ENCODE results near the gene NCR3LG1. TPM values are rescaled to one million over a fixed set of nuclear protein-coding genes. Genes with fewer than 3 reads are reported as not detected.

Gene NCR3LG1
- total and polyA plus RNA-seq, 2 of the 8 experiments (the other 6 are each of a cell fraction or from before 2014, with no cell fraction given), result 0.68 to 1.9 TPM

DNA sequence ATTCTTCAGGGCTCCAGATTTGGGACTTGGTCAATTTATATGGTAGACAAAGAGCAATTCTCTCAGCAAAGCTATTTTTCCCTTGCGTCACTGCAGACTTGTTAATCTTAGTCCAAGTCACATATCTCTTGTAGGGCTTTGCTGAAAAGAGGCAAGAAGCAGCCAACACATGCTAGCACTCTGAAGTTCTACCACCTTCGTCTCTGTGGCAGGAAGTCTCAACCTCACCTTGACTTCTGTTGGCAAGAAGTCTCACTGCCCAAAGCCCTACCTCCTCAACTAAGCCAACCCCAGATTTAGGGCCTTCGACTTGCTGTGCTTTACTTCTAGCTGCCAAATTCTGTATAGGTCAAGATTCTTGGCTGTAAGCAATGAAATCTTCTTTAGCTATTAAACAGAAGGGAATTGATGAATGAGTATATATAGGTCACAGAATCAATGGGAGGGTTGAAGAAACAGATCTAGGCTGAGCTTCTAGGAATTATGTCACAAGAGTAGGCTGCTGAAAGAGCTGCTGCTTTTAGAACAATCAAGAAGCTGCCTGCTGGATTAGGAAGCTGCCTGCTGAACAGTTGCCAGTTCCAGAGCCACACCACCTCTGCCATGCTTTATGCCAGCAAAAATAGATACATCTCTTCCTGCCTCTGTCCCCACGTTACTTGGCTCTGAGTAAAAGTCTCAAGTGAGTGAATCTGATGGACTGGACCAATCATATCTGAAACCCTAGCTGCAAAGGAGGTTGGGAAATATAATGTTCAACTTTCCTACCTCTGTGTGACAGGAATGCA is 17.6 kb upstream of the NCR3LG1 start:
- no peak for DNase-seq (ENCODE audit: low read depth in 1 of 2, low spot score in 2 of 2)
- Histone ChIP-seq H3K4me1 (replicated peaks in 1 of 4; ENCODE audit: control insufficient read depth in 3 of 4, insufficient read depth in 4 of 4, low read length in 3 of 4) (peaks cover 0 to 2% (median 0%) of the 10 kb centered on the region in 4 experiments; a peak in 1 of 7 replicates), H3K23me2 (ENCODE audit: low read depth, low read length) (no peaks in the 10 kb centered on the region), H3K27ac (ENCODE audit: low read depth, low read length) (no peak overlapping the region), H3K4me3 (ENCODE audit: extremely low read depth in 1 of 4, insufficient read depth in 2 of 4, low read depth in 3 of 4, low read length in 4 of 4) (no peak overlapping the region), H3K56ac (replicated peaks; ENCODE audit: insufficient read length, low read depth, low read length) (no peak overlapping the region), H2BK5ac (ENCODE audit: low read depth, low read length) (no peak overlapping the region), H3K36me3 (ENCODE audit: control insufficient read depth in 2 of 4, insufficient read depth in 4 of 4, low read length in 3 of 4) (no peaks in the 10 kb centered on the region), H3K79me1 (ENCODE audit: low read depth, low read length) (no peaks in the 10 kb centered on the region), H3K9me3 (ENCODE audit: insufficient read depth in 2 of 2, low read depth in 1 of 2, low read length in 1 of 2) (no peaks in the 10 kb centered on the region), H3K4ac (replicated peaks; ENCODE audit: insufficient read length, low read depth, low read length) (no peak overlapping the region), H2BK15ac (ENCODE audit: low read length) (no peak overlapping the region), H3K23ac (ENCODE audit: insufficient read length) (no peak overlapping the region), H4K91ac (replicated peaks; ENCODE audit: insufficient read length, low read length) (no peak overlapping the region), H4K8ac (ENCODE audit: extremely low read depth, insufficient read depth, low read length) (no peak overlapping the region), H4K20me1 (replicated peaks in 1 of 2; ENCODE audit: control insufficient read depth in 1 of 2, insufficient read depth in 2 of 2, low read length in 2 of 2) (no peaks in the 10 kb centered on the region), H4K5ac (ENCODE audit: insufficient read length, low read depth, low read length) (no peak overlapping the region), H3K14ac (ENCODE audit: insufficient read length) (no peak overlapping the region), H2BK120ac (replicated peaks; ENCODE audit: low read depth, low read length) (no peak overlapping the region), H3K27me3 (replicated peaks in 1 of 4; ENCODE audit: control insufficient read depth in 3 of 4, extremely low read depth in 1 of 4, insufficient read depth in 3 of 4, low read length in 3 of 4) (no peaks in the 10 kb centered on the region), H3K79me2 (ENCODE audit: control insufficient read depth in 1 of 2, insufficient read depth in 2 of 2, low read length in 2 of 2) (no peaks in the 10 kb centered on the region), H2BK20ac (ENCODE audit: low read length) (no peak overlapping the region), H2AK5ac (ENCODE audit: low read depth, low read length) (no peak overlapping the region), H3K4me2 (ENCODE audit: insufficient read depth in 1 of 2, low read depth in 2 of 2, low read length in 2 of 2) (no peak overlapping the region), H2BK12ac (ENCODE audit: low read depth, low read length) (no peak overlapping the region), H2AFZ (ENCODE audit: low read length) (no peak overlapping the region), H3K9ac (replicated peaks in 1 of 4; ENCODE audit: extremely low read depth in 1 of 4, low read depth in 3 of 4, low read length in 3 of 4) (no peak overlapping the region), H3K18ac (ENCODE audit: extremely low read depth, low read length) (no peak overlapping the region)
- FAIRE-seq, result no peak
- TF ChIP-seq, protein P1, sequence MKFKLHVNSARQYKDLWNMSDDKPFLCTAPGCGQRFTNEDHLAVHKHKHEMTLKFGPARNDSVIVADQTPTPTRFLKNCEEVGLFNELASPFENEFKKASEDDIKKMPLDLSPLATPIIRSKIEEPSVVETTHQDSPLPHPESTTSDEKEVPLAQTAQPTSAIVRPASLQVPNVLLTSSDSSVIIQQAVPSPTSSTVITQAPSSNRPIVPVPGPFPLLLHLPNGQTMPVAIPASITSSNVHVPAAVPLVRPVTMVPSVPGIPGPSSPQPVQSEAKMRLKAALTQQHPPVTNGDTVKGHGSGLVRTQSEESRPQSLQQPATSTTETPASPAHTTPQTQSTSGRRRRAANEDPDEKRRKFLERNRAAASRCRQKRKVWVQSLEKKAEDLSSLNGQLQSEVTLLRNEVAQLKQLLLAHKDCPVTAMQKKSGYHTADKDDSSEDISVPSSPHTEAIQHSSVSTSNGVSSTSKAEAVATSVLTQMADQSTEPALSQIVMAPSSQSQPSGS (IDR thresholded peaks at IDR 0.05; ENCODE audit: low read length), result no peak
- ChIA-PET POLR2A (ENCODE audit: partially characterized antibody) (interaction anchor here (0.5 kb wide), 1 partner anchor 71 kb away, joined by 4 read pairs; no protein-coding TSS in a partner anchor), CTCF (ENCODE audit: partially characterized antibody) (interaction anchor here (1.0 kb wide), 1 partner anchor 22 kb away, joined by 3 read pairs; no protein-coding TSS in a partner anchor)
- 79% methylated on average over 4 of the region's 4 CpGs; no CpG with 5 or more reads in 1 of the 2 experiments for WGBS, 2 experiments (ENCODE audit: extremely low coverage in 1 of 2, insufficient coverage in 1 of 2, insufficient read length in 1 of 2, insufficient replicate concordance in 2 of 2, low coverage in 1 of 2, low lambda C conversion rate in 2 of 2, missing lambda C conversion rate in 1 of 2)

Measured in H1 (cell line).